Prostate gland (tissue), 2 donors: ENCODE data around the gene MYO5B. TPM values are rescaled to one million over a fixed set of nuclear protein-coding genes. Genes with fewer than 3 reads are reported as not detected.

Source experiments
- DNase-seq: peaks from one replicate; pipeline ENCODE4 v3.0.0-alpha.2; 2019; ENCODE audit warnings: low spot score
- H3K27ac ChIP-seq, 2 donors: fragments of 200-600 bp; sonication (generic); 2 replicates each; pipeline ENCODE4 v1.5.1; 2017 to 2019
- H3K27me3 ChIP-seq: fragments of 200-600 bp; sonication (generic); replicated peaks from 2 replicates; pipeline ENCODE4 v1.5.1; 2019; ENCODE audit not compliant: insufficient read depth
- H3K36me3 ChIP-seq, 2 donors: fragments of 200-600 bp; sonication (generic); 1 replicate in 1 of 2; 2 replicates in 1 of 2; pipeline versions ENCODE4 v1.5.1 to v1.8.1; 2017 to 2019
- H3K4me1 ChIP-seq: fragments of 200-600 bp; sonication (generic); replicated peaks from 2 replicates; pipeline ENCODE4 v1.5.1; 2019
- H3K4me3 ChIP-seq, 2 donors: fragments of 200-600 bp; sonication (generic); 2 replicates each; pipeline ENCODE4 v1.5.1; 2017 to 2019
- H3K9me3 ChIP-seq: fragments of 200-600 bp; sonication (generic); 2 replicates; pipeline ENCODE4 v1.5.1; 2017
- CTCF ChIP-seq, 4 experiments: fragments of 200-600 bp in 2 of 4; fragments of 450-650 bp in 2 of 4; sonication (generic) in 2 of 4; IDR thresholded peaks; 1 replicate in 3 of 4; 2 replicates in 1 of 4; pipeline ENCODE4 v1.5.1; 2016 to 2019; ENCODE audit warnings: antibody characterized with exemption in 4 of 4, mild to moderate bottlenecking in 2 of 4, moderate library complexity in 2 of 4
- POLR2A ChIP-seq: fragments of 450-650 bp; IDR thresholded peaks from one replicate; pipeline ENCODE4 v1.6.1; 2016; ENCODE audit warnings: antibody characterized with exemption, mild to moderate bottlenecking
- POLR2AphosphoS5 ChIP-seq: sonication (generic); formaldehyde crosslinking; IDR thresholded peaks from one replicate; pipeline ENCODE4 v1.6.1; 2017; ENCODE audit warnings: antibody characterized with exemption
- WGBS: methylation state at CpG from one replicate; pipeline ENCODE4 v1.1.5; 2018; 5-methylcytosine and 5-hydroxymethylcytosine counted together
- intact Hi-C: fragments of 100-400 bp; cut with DNase I; formaldehyde crosslinking; loops from one replicate; pipeline ENCODE4 v1.14.2; 2022
- total RNA-seq, 2 donors: library from RNA; depleted of rRNA; stranded (reverse); fragments of >200 nt; gene quantifications; one replicate each; pipeline ENCODE4 v1.1.0, GENCODE V29; 2016

The MYO5B gene
- total RNA-seq, 2 donors from 2014 or later: 28.5 to 31.1 TPM

- Histone ChIP-seq H3K9me3 (no peaks in the 10 kb centered on the region), H3K4me1 (peaks cover 3% of the 10 kb centered on the region), H3K27ac (no peak overlapping the region), H3K4me3 (no peak overlapping the region), H3K36me3 (no peaks in the 10 kb centered on the region), H3K27me3 (no peaks in the 10 kb centered on the region)
- no peak for TF ChIP-seq POLR2AphosphoS5
- TF ChIP-seq CTCF (IDR thresholded peaks at IDR 0.05): no peak
- TF ChIP-seq POLR2A: no peak
- no peak for DNase-seq
- 97% methylated on average over 4 of the region's 4 CpGs for WGBS
- intact Hi-C loops: loop anchor here (10.0 kb wide), 1 partner anchor 58 kb away; no protein-coding TSS in a partner anchor
These were observed 231.7 kb downstream of the MYO5B start for GRCh38 chr18:49963217-49963616.

- no peaks in the 10 kb centered on the region for H3K4me1 ChIP-seq
- 67% methylated on average over 2 of the region's 2 CpGs for WGBS
- H3K27me3 ChIP-seq: no peaks in the 10 kb centered on the region
- no peaks in the 10 kb centered on the region for H3K9me3 ChIP-seq
- no peak overlapping the region for H3K27ac ChIP-seq
- H3K4me3 ChIP-seq: no peak overlapping the region
- DNase-seq: no peak
- no peaks in the 10 kb centered on the region for H3K36me3 ChIP-seq
- intact Hi-C loops: loop anchor here (10.0 kb wide), 1 partner anchor 56 kb away; no protein-coding TSS in a partner anchor
- no peak for TF ChIP-seq POLR2AphosphoS5
- TF ChIP-seq CTCF (IDR thresholded peaks at IDR 0.05): no peak
- no peak for TF ChIP-seq POLR2A
These were observed 233.7 kb downstream of the MYO5B start for GRCh38 chr18:49961271-49961670.

- Histone ChIP-seq H3K36me3 (no peaks in the 10 kb centered on the region), H3K4me3 (no peak overlapping the region), H3K27ac (no peak overlapping the region), H3K27me3 (no peaks in the 10 kb centered on the region), H3K4me1 (no peaks in the 10 kb centered on the region), H3K9me3 (no peaks in the 10 kb centered on the region)
- 90% methylated on average over 4 of the region's 4 CpGs for WGBS
- no peak for TF ChIP-seq POLR2A
- TF ChIP-seq POLR2AphosphoS5: no peak
- TF ChIP-seq CTCF (IDR thresholded peaks at IDR 0.05): no peak
- no peak for DNase-seq
- intact Hi-C loops: loop anchor here (10.0 kb wide), 1 partner anchor 56 kb away; no protein-coding TSS in a partner anchor
These were observed 234.6 kb downstream of the MYO5B start for GRCh38 chr18:49960376-49960775.

- Histone ChIP-seq H3K9me3 (no peaks in the 10 kb centered on the region), H3K4me1 (no peaks in the 10 kb centered on the region), H3K4me3 (no peak overlapping the region), H3K36me3 (no peaks in the 10 kb centered on the region), H3K27ac (no peak overlapping the region), H3K27me3 (no peaks in the 10 kb centered on the region)
- WGBS: 94% methylated on average over 5 of the region's 5 CpGs
- intact Hi-C loops: no loop called here
- no peak for DNase-seq
- TF ChIP-seq POLR2A: no peak
These were observed 235.8 kb downstream of the MYO5B start for GRCh38 chr18:49959176-49959575.

- intact Hi-C loops: no loop called here
- 74% methylated on average over 5 of the region's 5 CpGs for WGBS
- no peak for TF ChIP-seq POLR2A
- no peak for TF ChIP-seq POLR2AphosphoS5
- no peak for TF ChIP-seq CTCF (IDR thresholded peaks at IDR 0.05)
These were observed 239.7 kb downstream of the MYO5B start for GRCh38 chr18:49955263-49955662.

More at GRCh38 chr18:49955263-49955662, 239.7 kb downstream of the MYO5B start:
- no peak overlapping the region for H3K27ac ChIP-seq
- no peaks in the 10 kb centered on the region for H3K4me1 ChIP-seq
- H3K4me3 ChIP-seq: no peak overlapping the region
- H3K27me3 ChIP-seq: no peaks in the 10 kb centered on the region
- no peaks in the 10 kb centered on the region for H3K36me3 ChIP-seq
- H3K9me3 ChIP-seq: no peaks in the 10 kb centered on the region
- no peak for DNase-seq
